NCI-H748 treated with DMSO at 0.1 percent for 48 hours (cell line): ENCODE measurements around the gene ANKRD49.

Source experiments
- DNase-seq: peaks from one replicate; lab custom pipeline; 2025; lab: John Stamatoyannopoulos, UW

Gene ANKRD49

GRCh38 chr11:94544646-94545263, 51.0 kb downstream of the ANKRD49 start:
- DNase-seq = no peak

GRCh38 chr11:94545264-94546161, 51.7 kb downstream of the ANKRD49 start:
- no peak for DNase-seq

GRCh38 chr11:94546162-94546470, 52.3 kb downstream of the ANKRD49 start:
- DNase-seq = no peak

GRCh38 chr11:94546886-94547285, 53.1 kb downstream of the ANKRD49 start:
- DNase-seq = no peak

- DNase-seq = no peak
Observed at GRCh38 chr11:94549146-94549545, 55.4 kb downstream of the ANKRD49 start.
